ENCODE data around the gene LDB2. TPM values are rescaled to one million over a fixed set of nuclear protein-coding genes. Genes with fewer than 3 reads are reported as not detected.

Gene LDB2
- total and polyA plus RNA-seq, 2 donors (not counting 3 experiments of a cell fraction or from before 2014, with no cell fraction given) = 127 to 223 TPM

- dilution Hi-C loops (cut with MboI; ENCODE audit: extremely low pct_ligation_motif_present, low sequenced_read_pairs) = no loop called here
- POLR2A ChIA-PET = no interaction called here
Measured at GRCh38 chr4:16596267-16596666, 302.2 kb downstream of the LDB2 start.

More at GRCh38 chr4:16596267-16596666, 302.2 kb downstream of the LDB2 start:
- Histone ChIP-seq H3K27me3 (ENCODE audit: control insufficient read depth in 2 of 2, insufficient read depth in 2 of 2, low read length in 2 of 2) (no peaks in the 10 kb centered on the region), H2AFZ (ENCODE audit: low read depth, low read length) (no peak overlapping the region), H3K4me2 (ENCODE audit: insufficient read depth, low read length) (no peak overlapping the region), H3K9ac (replicated peaks; ENCODE audit: extremely low read depth, insufficient read depth, low read length) (no peak overlapping the region), H3K36me3 (ENCODE audit: control insufficient read depth in 2 of 2, extremely low read depth in 1 of 2, insufficient read depth in 2 of 2, low read length in 2 of 2) (peaks cover 0 to 2% of the 10 kb centered on the region in 2 experiments), H3K4me1 (ENCODE audit: control insufficient read depth, extremely low read depth, insufficient read depth, low read length) (peaks cover 15% of the 10 kb centered on the region), H3K79me2 (ENCODE audit: control insufficient read depth, insufficient read depth, low read length) (no peaks in the 10 kb centered on the region), H3K27ac (ENCODE audit: insufficient read depth, low read depth, low read length) (no peak overlapping the region), H3K4me3 (replicated peaks in 1 of 3; ENCODE audit: insufficient read depth in 1 of 3, low read depth in 1 of 3, low read length in 3 of 3) (no peak overlapping the region), H3K9me3 (replicated peaks; ENCODE audit: control insufficient read depth, insufficient read depth, low read length) (no peaks in the 10 kb centered on the region), H4K20me1 (replicated peaks; ENCODE audit: control insufficient read depth, extremely low read depth, insufficient read depth, low read length) (no peaks in the 10 kb centered on the region), H3K9me1 (replicated peaks; ENCODE audit: control insufficient read depth, extremely low read depth, insufficient read depth, low read length) (no peaks in the 10 kb centered on the region)
- intact Hi-C loops (cut with micrococcal nuclease) = no loop called here
- FAIRE-seq (no peak), DNase-seq (ENCODE audit: low read depth, low spot score) (no peak)
- no TSS peak for BruUV-seq (replicated peaks)
- CTCF ChIA-PET = no interaction called here
- TF ChIP-seq POLR2A (IDR thresholded peaks at IDR 0.05; ENCODE audit: low read depth, low read length) (no peak), CTCF (IDR thresholded peaks at IDR 0.05; ENCODE audit: extremely low read depth in 1 of 2, insufficient read depth in 1 of 2, low read depth in 1 of 2, low read length in 2 of 2) (no peak), MAX (IDR thresholded peaks at IDR 0.05; ENCODE audit: insufficient read depth, insufficient read length) (no peak), MYC (IDR thresholded peaks at IDR 0.05; ENCODE audit: low read depth, low read length) (no peak), FOS (IDR thresholded peaks at IDR 0.05; ENCODE audit: borderline replicate concordance, insufficient read depth, low read length) (no peak), EZH2 (IDR thresholded peaks at IDR 0.05; ENCODE audit: borderline replicate concordance, low read depth, low read length, severe bottlenecking) (no peak), JUN (IDR thresholded peaks at IDR 0.05; ENCODE audit: borderline replicate concordance, insufficient read depth, insufficient read length, low read depth) (no peak), POLR2AphosphoS5 (IDR thresholded peaks at IDR 0.05; ENCODE audit: insufficient read depth, low read depth, low read length) (no peak), GATA2 (IDR thresholded peaks at IDR 0.05; ENCODE audit: insufficient read depth, insufficient read length, low read depth, low read length) (no peak)
